ENCODE measurements around the gene VAMP1. TPM values are rescaled to one million over a fixed set of nuclear protein-coding genes. Genes with fewer than 3 reads are reported as not detected.
"Not testable (repeated sequence)": the region's sequence is repeated elsewhere in the genome, so short reads cannot be mapped to it uniquely, and the experiment has no call there.

The VAMP1 gene
- total RNA-seq, 1 experiment from 2014 or later, result 10.3 TPM

DNA sequence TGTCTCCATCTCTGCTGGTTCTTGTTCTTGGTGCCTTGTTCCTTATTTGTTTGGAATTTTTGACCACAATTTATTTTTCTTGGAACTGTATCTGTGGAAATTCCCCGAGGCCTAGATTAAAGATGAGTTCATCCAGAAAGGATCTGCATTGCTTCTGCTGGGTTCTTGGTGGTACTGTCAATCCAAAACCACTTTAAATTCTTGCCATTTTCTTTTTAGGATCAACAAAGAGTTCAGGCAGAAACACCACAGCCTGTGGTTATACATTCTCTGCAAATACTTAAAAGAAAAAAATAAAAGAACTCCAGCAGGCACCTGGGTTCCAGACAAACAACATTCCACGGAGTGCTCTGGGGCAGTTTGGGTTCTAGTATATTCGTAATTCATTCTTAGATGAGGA lies 6.0 kb upstream of the VAMP1 start:
- H2AFZ ChIP-seq (ENCODE audit: low read length), result no peak overlapping the region
- H2AK5ac ChIP-seq (ENCODE audit: insufficient read length, low read length), result no peak overlapping the region
- no peaks in the 10 kb centered on the region for H3K79me2 ChIP-seq (ENCODE audit: insufficient read depth, low read length)
- H4K8ac ChIP-seq (replicated peaks; ENCODE audit: insufficient read length, low read depth, low read length), result no peak overlapping the region
- H3K27me3 ChIP-seq (ENCODE audit: insufficient read depth, low read length), result no peaks in the 10 kb centered on the region
- no peak for DNase-seq
- H2BK20ac ChIP-seq (ENCODE audit: low read depth, low read length, poor library complexity, severe bottlenecking), result no peak overlapping the region
- peaks cover 26% of the 10 kb centered on the region for H3K27me3 Mint-ChIP-seq (ENCODE audit: low read depth)
- no peaks in the 10 kb centered on the region for H3K79me1 ChIP-seq (ENCODE audit: insufficient read depth, low read depth, low read length, poor library complexity, severe bottlenecking)
- H3K36me3 Mint-ChIP-seq (ENCODE audit: insufficient read depth in 1 of 3, low read depth in 3 of 3), result peaks cover 4 to 6% (median 5%) of the 10 kb centered on the region in 3 experiments; a peak in 4 of 7 replicates
- no peak overlapping the region for H4K5ac ChIP-seq (ENCODE audit: insufficient read length, low read depth, low read length)
- H2BK15ac ChIP-seq (ENCODE audit: low read depth, low read length), result no peak overlapping the region
- no peak overlapping the region for H2BK5ac ChIP-seq (ENCODE audit: insufficient read length, low read length)
- H3K4ac ChIP-seq (ENCODE audit: low read depth, low read length), result no peak overlapping the region
- H3K27ac Mint-ChIP-seq, result no peak overlapping the region
- no peak overlapping the region for H3K14ac ChIP-seq (ENCODE audit: insufficient read depth, low read length)
- no peak overlapping the region for H3K4me2 ChIP-seq (ENCODE audit: insufficient read depth, insufficient read length, low read length)
- no peaks in the 10 kb centered on the region for H3K4me1 ChIP-seq (ENCODE audit: insufficient read depth, low read length)
- no peak overlapping the region for H3K27ac ChIP-seq (ENCODE audit: insufficient read length, low read depth, low read length)
- H3K4me3 Mint-ChIP-seq, result no peak overlapping the region
- no peak overlapping the region for H3K23ac ChIP-seq (ENCODE audit: insufficient read length, low read depth, low read length)
- WGBS (ENCODE audit: extremely low coverage, insufficient read length, low lambda C conversion rate), result no CpG with 5 or more reads among the region's 3 CpGs
- H3K9me3 ChIP-seq (ENCODE audit: control insufficient read depth, low read depth, low read length), result no peaks in the 10 kb centered on the region
- H3K9me3 Mint-ChIP-seq, result peaks cover 14 to 16% of the 10 kb centered on the region in 2 experiments
- H3K56ac ChIP-seq (ENCODE audit: insufficient read length, low read depth, low read length), result no peak overlapping the region
- H3K4me1 Mint-ChIP-seq, result peaks cover 0 to 3% of the 10 kb centered on the region in 2 experiments; a peak in 1 of 4 replicates
- TF ChIP-seq, protein P1, sequence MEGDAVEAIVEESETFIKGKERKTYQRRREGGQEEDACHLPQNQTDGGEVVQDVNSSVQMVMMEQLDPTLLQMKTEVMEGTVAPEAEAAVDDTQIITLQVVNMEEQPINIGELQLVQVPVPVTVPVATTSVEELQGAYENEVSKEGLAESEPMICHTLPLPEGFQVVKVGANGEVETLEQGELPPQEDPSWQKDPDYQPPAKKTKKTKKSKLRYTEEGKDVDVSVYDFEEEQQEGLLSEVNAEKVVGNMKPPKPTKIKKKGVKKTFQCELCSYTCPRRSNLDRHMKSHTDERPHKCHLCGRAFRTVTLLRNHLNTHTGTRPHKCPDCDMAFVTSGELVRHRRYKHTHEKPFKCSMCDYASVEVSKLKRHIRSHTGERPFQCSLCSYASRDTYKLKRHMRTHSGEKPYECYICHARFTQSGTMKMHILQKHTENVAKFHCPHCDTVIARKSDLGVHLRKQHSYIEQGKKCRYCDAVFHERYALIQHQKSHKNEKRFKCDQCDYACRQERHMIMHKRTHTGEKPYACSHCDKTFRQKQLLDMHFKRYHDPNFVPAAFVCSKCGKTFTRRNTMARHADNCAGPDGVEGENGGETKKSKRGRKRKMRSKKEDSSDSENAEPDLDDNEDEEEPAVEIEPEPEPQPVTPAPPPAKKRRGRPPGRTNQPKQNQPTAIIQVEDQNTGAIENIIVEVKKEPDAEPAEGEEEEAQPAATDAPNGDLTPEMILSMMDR (conservative IDR thresholded peaks at IDR 0.05), result no peak
- no peak overlapping the region for H3K18ac ChIP-seq (ENCODE audit: insufficient read length, low read depth, low read length)
- no peak overlapping the region for H2BK120ac ChIP-seq (ENCODE audit: low read depth, low read length, poor library complexity, severe bottlenecking)
- peaks cover 2% of the 10 kb centered on the region for H3K23me2 ChIP-seq (ENCODE audit: insufficient read length, low read depth, low read length, poor library complexity, severe bottlenecking)
- H3K9ac ChIP-seq (ENCODE audit: extremely low read depth, insufficient read length, low read length), result no peak overlapping the region
- H3T11ph ChIP-seq (ENCODE audit: low read length), result no peak overlapping the region
- H2BK12ac ChIP-seq (ENCODE audit: insufficient read length, low read depth, low read length), result no peak overlapping the region
- no peaks in the 10 kb centered on the region for H4K20me1 ChIP-seq (ENCODE audit: control insufficient read depth, insufficient read depth, insufficient read length)
- no peak overlapping the region for H4K91ac ChIP-seq (ENCODE audit: insufficient read length, low read depth, low read length)

DNA sequence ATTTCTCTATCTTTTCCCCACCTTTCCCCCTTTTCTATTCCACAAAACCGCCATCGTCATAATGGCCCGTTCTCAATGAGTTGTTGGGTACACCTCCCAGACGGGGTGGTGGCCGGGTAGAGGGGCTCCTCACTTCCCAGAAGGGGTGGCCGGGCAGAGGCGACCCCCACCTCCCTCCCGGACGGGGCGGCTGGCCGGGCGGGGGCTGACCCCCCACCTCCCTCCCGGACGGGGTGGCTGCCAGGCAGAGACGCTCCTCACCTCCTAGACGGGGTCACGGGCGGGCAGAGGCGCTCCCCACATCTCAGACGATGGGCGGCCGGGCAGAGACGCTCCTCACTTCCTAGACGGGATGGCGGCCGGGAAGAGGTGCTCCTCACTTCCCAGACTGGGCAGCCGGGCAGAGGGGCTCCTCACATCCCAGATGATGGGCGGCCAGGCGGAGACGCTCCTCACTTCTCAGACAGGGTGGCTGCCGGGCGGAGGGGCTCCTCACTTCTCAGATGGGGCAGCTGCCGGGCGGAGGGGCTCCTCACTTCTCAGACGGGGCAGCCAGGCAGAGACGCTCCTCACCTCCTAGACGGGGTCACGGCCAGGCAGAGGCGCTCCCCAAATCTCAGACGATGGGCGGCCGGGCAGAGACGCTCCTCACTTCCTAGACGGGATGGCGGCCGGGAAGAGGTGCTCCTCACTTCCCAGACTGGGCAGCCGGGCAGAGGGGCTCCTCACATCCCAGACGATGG lies 4.9 kb upstream of the VAMP1 start:
- not testable (repeated sequence) for H3K27ac Mint-ChIP-seq; H3K36me3 Mint-ChIP-seq (ENCODE audit: insufficient read depth in 1 of 3, low read depth in 3 of 3); H3K4me3 Mint-ChIP-seq

More for the DNA sequence above, 4.9 kb upstream of the VAMP1 start:
- H3K23me2 ChIP-seq (ENCODE audit: insufficient read length, low read depth, low read length, poor library complexity, severe bottlenecking); DNase-seq; H3K56ac ChIP-seq (ENCODE audit: insufficient read length, low read depth, low read length); H2BK15ac ChIP-seq (ENCODE audit: low read depth, low read length); H3K4me1 ChIP-seq (ENCODE audit: insufficient read depth, low read length); H4K91ac ChIP-seq (ENCODE audit: insufficient read length, low read depth, low read length); H3K23ac ChIP-seq (ENCODE audit: insufficient read length, low read depth, low read length); H2AFZ ChIP-seq (ENCODE audit: low read length); H3K79me1 ChIP-seq (ENCODE audit: insufficient read depth, low read depth, low read length, poor library complexity, severe bottlenecking); H3K18ac ChIP-seq (ENCODE audit: insufficient read length, low read depth, low read length); H3K27ac ChIP-seq (ENCODE audit: insufficient read length, low read depth, low read length); H4K5ac ChIP-seq (ENCODE audit: insufficient read length, low read depth, low read length); H3K9me3 ChIP-seq (ENCODE audit: control insufficient read depth, low read depth, low read length); H2BK20ac ChIP-seq (ENCODE audit: low read depth, low read length, poor library complexity, severe bottlenecking); H3T11ph ChIP-seq (ENCODE audit: low read length); H2BK5ac ChIP-seq (ENCODE audit: insufficient read length, low read length); H3K27me3 ChIP-seq (ENCODE audit: insufficient read depth, low read length); H2BK120ac ChIP-seq (ENCODE audit: low read depth, low read length, poor library complexity, severe bottlenecking); H3K4me1 Mint-ChIP-seq; H4K20me1 ChIP-seq (ENCODE audit: control insufficient read depth, insufficient read depth, insufficient read length); H2BK12ac ChIP-seq (ENCODE audit: insufficient read length, low read depth, low read length); H3K79me2 ChIP-seq (ENCODE audit: insufficient read depth, low read length); H4K8ac ChIP-seq (replicated peaks; ENCODE audit: insufficient read length, low read depth, low read length); H3K9ac ChIP-seq (ENCODE audit: extremely low read depth, insufficient read length, low read length); H3K4ac ChIP-seq (ENCODE audit: low read depth, low read length); H2AK5ac ChIP-seq (ENCODE audit: insufficient read length, low read length); H3K14ac ChIP-seq (ENCODE audit: insufficient read depth, low read length); H3K4me2 ChIP-seq (ENCODE audit: insufficient read depth, insufficient read length, low read length): not testable (repeated sequence)
- no CpG with 5 or more reads among the region's 48 CpGs for whole genome bisulfite sequencing (ENCODE audit: extremely low coverage, insufficient read length, low lambda C conversion rate)
- peaks cover 26% of the 10 kb centered on the region for H3K27me3 Mint-ChIP-seq (ENCODE audit: low read depth)
- peaks cover 14 to 16% of the 10 kb centered on the region in 2 experiments for H3K9me3 Mint-ChIP-seq

Measured in H9 (cell line).